Effector memory CD4-positive, alpha-beta T cell (primary cell): ENCODE results near the gene FAAP20.

Source experiments
- DNase-seq, 3 donors: peaks; one replicate each; pipeline ENCODE4 v3.0.0-alpha.2; 2020
- H3K27ac ChIP-seq: 2 replicates; pipeline ENCODE4 v1.7.0; 2013; ENCODE audit warnings: mild to moderate bottlenecking, low read length, moderate library complexity; ENCODE audit not compliant: insufficient read depth, poor library complexity, severe bottlenecking
- H3K27me3 ChIP-seq: replicated peaks from 2 replicates; pipeline ENCODE4 v1.7.0; 2013; ENCODE audit warnings: mild to moderate bottlenecking, low read length; ENCODE audit not compliant: insufficient read depth, control insufficient read depth, poor library complexity, severe bottlenecking
- H3K36me3 ChIP-seq: 2 replicates; pipeline ENCODE4 v1.7.0; 2013; ENCODE audit warnings: mild to moderate bottlenecking, low read length, moderate library complexity; ENCODE audit not compliant: control insufficient read depth, insufficient read depth
- H3K4me1 ChIP-seq: 2 replicates; pipeline ENCODE4 v1.7.0; 2013; ENCODE audit warnings: low read length, mild to moderate bottlenecking; ENCODE audit not compliant: control insufficient read depth, insufficient read depth, poor library complexity, severe bottlenecking
- H3K4me3 ChIP-seq: 2 replicates; pipeline ENCODE4 v1.7.0; 2013; ENCODE audit warnings: low read length, low read depth, mild to moderate bottlenecking; ENCODE audit not compliant: insufficient read depth, poor library complexity, severe bottlenecking
- H3K9me3 ChIP-seq: 2 replicates; pipeline ENCODE4 v1.7.0; 2013; ENCODE audit warnings: mild to moderate bottlenecking, low read length, moderate library complexity; ENCODE audit not compliant: control insufficient read depth

FAAP20 gene

GRCh38 chr1:2202843-2203601 lies 8.4 kb upstream of the FAAP20 start:
- no peak overlapping the region for H3K27ac ChIP-seq
- no peaks in the 10 kb centered on the region for H3K27me3 ChIP-seq
- no peaks in the 10 kb centered on the region for H3K9me3 ChIP-seq
- peaks cover 29% of the 10 kb centered on the region for H3K4me1 ChIP-seq
- no peaks in the 10 kb centered on the region for H3K36me3 ChIP-seq
- no peak for DNase-seq
- H3K4me3 ChIP-seq, result no peak overlapping the region

- H3K27me3 ChIP-seq, result no peaks in the 10 kb centered on the region
- no peak for DNase-seq
- no peak overlapping the region for H3K4me3 ChIP-seq
- H3K9me3 ChIP-seq, result no peaks in the 10 kb centered on the region
- H3K4me1 ChIP-seq, result peaks cover 29% of the 10 kb centered on the region
- H3K36me3 ChIP-seq, result no peaks in the 10 kb centered on the region
- H3K27ac ChIP-seq, result no peak overlapping the region
Observed at GRCh38 chr1:2202008-2202575, 7.5 kb upstream of the FAAP20 start.

- no peak for DNase-seq
- Histone ChIP-seq H3K4me3 (no peak overlapping the region), H3K27ac (no peak overlapping the region), H3K27me3 (no peaks in the 10 kb centered on the region), H3K4me1 (peaks cover 29% of the 10 kb centered on the region), H3K36me3 (no peaks in the 10 kb centered on the region), H3K9me3 (no peaks in the 10 kb centered on the region)
Observed at GRCh38 chr1:2201062-2201461, 6.5 kb upstream of the FAAP20 start.

- Histone ChIP-seq H3K4me3 (no peak overlapping the region), H3K9me3 (no peaks in the 10 kb centered on the region), H3K27ac (no peak overlapping the region), H3K27me3 (no peaks in the 10 kb centered on the region), H3K4me1 (peaks cover 23% of the 10 kb centered on the region), H3K36me3 (no peaks in the 10 kb centered on the region)
- no peak for DNase-seq
Observed at GRCh38 chr1:2200308-2200943, 5.9 kb upstream of the FAAP20 start.

GRCh38 chr1:2199042-2199810 lies 4.7 kb upstream of the FAAP20 start:
- H3K27ac ChIP-seq, result peak overlapping the region; percentile 73
- no peaks in the 10 kb centered on the region for H3K27me3 ChIP-seq
- no peaks in the 10 kb centered on the region for H3K36me3 ChIP-seq
- peak; percentile 72 to 78 (median 72) for DNase-seq
- no peaks in the 10 kb centered on the region for H3K9me3 ChIP-seq
- peak overlapping the region; percentile 41 for H3K4me3 ChIP-seq
- H3K4me1 ChIP-seq, result peaks cover 24% of the 10 kb centered on the region

GRCh38 chr1:2198571-2198970 lies 4.0 kb upstream of the FAAP20 start:
- Histone ChIP-seq H3K27me3 (no peaks in the 10 kb centered on the region), H3K4me3 (no peak overlapping the region), H3K36me3 (no peaks in the 10 kb centered on the region), H3K27ac (peak overlapping the region; percentile 73), H3K4me1 (peaks cover 28% of the 10 kb centered on the region), H3K9me3 (no peaks in the 10 kb centered on the region)
- no peak for DNase-seq

- H3K27ac ChIP-seq, result no peak overlapping the region
Observed at GRCh38 chr1:2197707-2198165, 3.2 kb upstream of the FAAP20 start.

GRCh38 chr1:2196901-2197638 lies 2.5 kb upstream of the FAAP20 start:
- H3K4me1 ChIP-seq, result peaks cover 32% of the 10 kb centered on the region
- H3K4me3 ChIP-seq, result no peak overlapping the region
- no peaks in the 10 kb centered on the region for H3K27me3 ChIP-seq
- H3K27ac ChIP-seq, result no peak overlapping the region
- no peaks in the 10 kb centered on the region for H3K9me3 ChIP-seq
- no peak for DNase-seq
- no peaks in the 10 kb centered on the region for H3K36me3 ChIP-seq

More at GRCh38 chr1:2197707-2198165, 3.2 kb upstream of the FAAP20 start:
- no peak overlapping the region for H3K4me3 ChIP-seq
- DNase-seq, result no peak
- H3K36me3 ChIP-seq, result no peaks in the 10 kb centered on the region
- H3K4me1 ChIP-seq, result peaks cover 32% of the 10 kb centered on the region
- no peaks in the 10 kb centered on the region for H3K9me3 ChIP-seq
- H3K27me3 ChIP-seq, result no peaks in the 10 kb centered on the region

GRCh38 chr1:2195785-2196184 lies 1.2 kb upstream of the FAAP20 start:
- no peak for DNase-seq
- H3K9me3 ChIP-seq, result no peaks in the 10 kb centered on the region
- no peak overlapping the region for H3K4me3 ChIP-seq
- H3K36me3 ChIP-seq, result no peaks in the 10 kb centered on the region
- peaks cover 32% of the 10 kb centered on the region for H3K4me1 ChIP-seq
- peak overlapping the region; percentile 84 for H3K27ac ChIP-seq
- H3K27me3 ChIP-seq, result no peaks in the 10 kb centered on the region
